HL-60 (cell line): ENCODE data around the gene WWP2.
A peak's percentile ranks its signal among the peaks of the same experiment; 100 is the strongest.

Source experiments
- DNase-seq, 2 experiments: peaks; one replicate each; pipeline ENCODE4 v3.0.0-alpha.2; 2010 to 2020; ENCODE audit warnings: low read depth in 1 of 2, low spot score in 1 of 2
- H3K27ac ChIP-seq: fragments of 250-450 bp; sonication (Bioruptor Pico); replicated peaks from 2 replicates; pipeline ENCODE4 v1.5.1; 2020; ENCODE audit warnings: mild to moderate bottlenecking, moderate library complexity
- H3K27me3 ChIP-seq: fragments of 250-450 bp; sonication (Bioruptor Pico); 2 replicates; pipeline ENCODE4 v1.5.1; 2021; ENCODE audit warnings: mild to moderate bottlenecking, moderate library complexity; ENCODE audit not compliant: insufficient read depth, poor library complexity, severe bottlenecking
- H3K4me3 ChIP-seq: replicated peaks from 2 replicates; pipeline ENCODE4 v1.5.1; 2011; ENCODE audit warnings: mild to moderate bottlenecking, control low read depth, low read length; ENCODE audit not compliant: insufficient read depth
- GABPA ChIP-seq: IDR thresholded peaks from 2 replicates; pipeline ENCODE4 v1.6.1; 2012; ENCODE audit warnings: low read depth
- POLR2AphosphoS5 ChIP-seq: IDR thresholded peaks from 2 replicates; pipeline ENCODE4 v1.6.1; 2012; ENCODE audit warnings: low read depth
- SPI1 ChIP-seq: IDR thresholded peaks from 2 replicates; pipeline ENCODE4 v1.6.1; 2012; ENCODE audit warnings: low read depth, mild to moderate bottlenecking, borderline replicate concordance
- TF ChIP-seq, protein P1 (sequence below): IDR thresholded peaks from one replicate; pipeline ENCODE4 v1.5.1; 2011; ENCODE audit warnings: low read length, control low read depth, inconsistent platforms; ENCODE audit not compliant: insufficient read depth
- TF ChIP-seq, protein P2 (sequence below): IDR thresholded peaks from 2 replicates; pipeline ENCODE4 v1.6.1; 2012; ENCODE audit warnings: low read depth; ENCODE audit not compliant: insufficient replicate concordance

The WWP2 gene

DNA sequence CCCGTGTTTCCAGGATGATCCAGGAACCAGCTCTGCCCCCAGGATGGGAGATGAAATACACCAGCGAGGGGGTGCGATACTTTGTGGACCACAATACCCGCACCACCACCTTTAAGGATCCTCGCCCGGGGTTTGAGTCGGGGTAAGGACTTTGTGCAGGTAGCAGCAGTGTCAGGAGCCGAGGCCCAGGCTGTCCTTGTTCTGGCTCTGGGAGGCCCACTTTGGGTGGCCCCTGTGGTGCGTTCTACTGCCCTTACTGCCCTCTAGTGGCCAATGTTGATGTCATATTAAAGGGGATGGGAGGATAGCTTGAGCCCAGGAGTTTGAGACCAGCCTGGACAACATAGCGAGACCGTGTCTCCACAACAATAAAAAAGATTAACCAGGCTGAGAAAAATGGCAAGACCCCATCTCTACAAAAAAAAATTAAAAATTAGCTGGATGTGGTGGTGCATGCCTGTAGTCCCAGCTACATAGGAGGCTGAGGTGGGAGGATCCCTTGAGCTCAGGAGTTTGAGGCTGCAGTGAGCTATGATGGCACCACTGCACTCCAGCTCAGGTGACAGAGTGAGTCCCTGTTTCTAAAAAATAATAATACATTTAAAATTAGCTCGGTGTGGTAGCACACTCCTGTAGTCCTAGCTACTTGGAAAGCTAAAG, 168.1 kb downstream of the WWP2 start:
- TF ChIP-seq GABPA: no peak
- no peak for TF ChIP-seq POLR2AphosphoS5
- TF ChIP-seq, protein P1, sequence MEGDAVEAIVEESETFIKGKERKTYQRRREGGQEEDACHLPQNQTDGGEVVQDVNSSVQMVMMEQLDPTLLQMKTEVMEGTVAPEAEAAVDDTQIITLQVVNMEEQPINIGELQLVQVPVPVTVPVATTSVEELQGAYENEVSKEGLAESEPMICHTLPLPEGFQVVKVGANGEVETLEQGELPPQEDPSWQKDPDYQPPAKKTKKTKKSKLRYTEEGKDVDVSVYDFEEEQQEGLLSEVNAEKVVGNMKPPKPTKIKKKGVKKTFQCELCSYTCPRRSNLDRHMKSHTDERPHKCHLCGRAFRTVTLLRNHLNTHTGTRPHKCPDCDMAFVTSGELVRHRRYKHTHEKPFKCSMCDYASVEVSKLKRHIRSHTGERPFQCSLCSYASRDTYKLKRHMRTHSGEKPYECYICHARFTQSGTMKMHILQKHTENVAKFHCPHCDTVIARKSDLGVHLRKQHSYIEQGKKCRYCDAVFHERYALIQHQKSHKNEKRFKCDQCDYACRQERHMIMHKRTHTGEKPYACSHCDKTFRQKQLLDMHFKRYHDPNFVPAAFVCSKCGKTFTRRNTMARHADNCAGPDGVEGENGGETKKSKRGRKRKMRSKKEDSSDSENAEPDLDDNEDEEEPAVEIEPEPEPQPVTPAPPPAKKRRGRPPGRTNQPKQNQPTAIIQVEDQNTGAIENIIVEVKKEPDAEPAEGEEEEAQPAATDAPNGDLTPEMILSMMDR: peak; percentile 52
- Histone ChIP-seq H3K4me3 (no peak overlapping the region), H3K27ac (no peak overlapping the region), H3K27me3 (no peaks in the 10 kb centered on the region)
- DNase-seq: peak; percentile 21 to 44

DNA sequence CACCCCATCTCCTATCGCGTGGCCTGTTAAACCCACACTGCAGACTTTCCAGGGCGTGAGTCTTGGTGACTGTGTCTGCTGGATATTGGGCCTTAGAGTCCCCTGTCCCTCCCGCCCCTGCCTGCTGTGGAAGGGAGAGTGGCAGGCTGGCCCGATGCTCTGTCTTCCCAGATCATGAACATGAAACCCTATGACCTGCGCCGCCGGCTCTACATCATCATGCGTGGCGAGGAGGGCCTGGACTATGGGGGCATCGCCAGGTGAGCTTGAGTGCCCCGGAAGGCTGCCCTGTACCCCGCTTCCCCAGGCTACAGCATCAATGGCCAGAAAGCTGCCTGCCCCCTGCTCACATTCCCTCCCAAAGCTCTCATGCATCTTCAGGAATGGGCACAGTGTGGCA, 169.5 kb downstream of the WWP2 start:
- no peak overlapping the region for H3K4me3 ChIP-seq
- no peak for TF ChIP-seq GABPA
- TF ChIP-seq, protein P1: no peak
- TF ChIP-seq, protein P2, sequence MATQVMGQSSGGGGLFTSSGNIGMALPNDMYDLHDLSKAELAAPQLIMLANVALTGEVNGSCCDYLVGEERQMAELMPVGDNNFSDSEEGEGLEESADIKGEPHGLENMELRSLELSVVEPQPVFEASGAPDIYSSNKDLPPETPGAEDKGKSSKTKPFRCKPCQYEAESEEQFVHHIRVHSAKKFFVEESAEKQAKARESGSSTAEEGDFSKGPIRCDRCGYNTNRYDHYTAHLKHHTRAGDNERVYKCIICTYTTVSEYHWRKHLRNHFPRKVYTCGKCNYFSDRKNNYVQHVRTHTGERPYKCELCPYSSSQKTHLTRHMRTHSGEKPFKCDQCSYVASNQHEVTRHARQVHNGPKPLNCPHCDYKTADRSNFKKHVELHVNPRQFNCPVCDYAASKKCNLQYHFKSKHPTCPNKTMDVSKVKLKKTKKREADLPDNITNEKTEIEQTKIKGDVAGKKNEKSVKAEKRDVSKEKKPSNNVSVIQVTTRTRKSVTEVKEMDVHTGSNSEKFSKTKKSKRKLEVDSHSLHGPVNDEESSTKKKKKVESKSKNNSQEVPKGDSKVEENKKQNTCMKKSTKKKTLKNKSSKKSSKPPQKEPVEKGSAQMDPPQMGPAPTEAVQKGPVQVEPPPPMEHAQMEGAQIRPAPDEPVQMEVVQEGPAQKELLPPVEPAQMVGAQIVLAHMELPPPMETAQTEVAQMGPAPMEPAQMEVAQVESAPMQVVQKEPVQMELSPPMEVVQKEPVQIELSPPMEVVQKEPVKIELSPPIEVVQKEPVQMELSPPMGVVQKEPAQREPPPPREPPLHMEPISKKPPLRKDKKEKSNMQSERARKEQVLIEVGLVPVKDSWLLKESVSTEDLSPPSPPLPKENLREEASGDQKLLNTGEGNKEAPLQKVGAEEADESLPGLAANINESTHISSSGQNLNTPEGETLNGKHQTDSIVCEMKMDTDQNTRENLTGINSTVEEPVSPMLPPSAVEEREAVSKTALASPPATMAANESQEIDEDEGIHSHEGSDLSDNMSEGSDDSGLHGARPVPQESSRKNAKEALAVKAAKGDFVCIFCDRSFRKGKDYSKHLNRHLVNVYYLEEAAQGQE: no peak
- TF ChIP-seq SPI1: no peak
- TF ChIP-seq POLR2AphosphoS5: no peak
- no peak overlapping the region for H3K27ac ChIP-seq
- H3K27me3 ChIP-seq: no peaks in the 10 kb centered on the region
- DNase-seq: no peak

DNA sequence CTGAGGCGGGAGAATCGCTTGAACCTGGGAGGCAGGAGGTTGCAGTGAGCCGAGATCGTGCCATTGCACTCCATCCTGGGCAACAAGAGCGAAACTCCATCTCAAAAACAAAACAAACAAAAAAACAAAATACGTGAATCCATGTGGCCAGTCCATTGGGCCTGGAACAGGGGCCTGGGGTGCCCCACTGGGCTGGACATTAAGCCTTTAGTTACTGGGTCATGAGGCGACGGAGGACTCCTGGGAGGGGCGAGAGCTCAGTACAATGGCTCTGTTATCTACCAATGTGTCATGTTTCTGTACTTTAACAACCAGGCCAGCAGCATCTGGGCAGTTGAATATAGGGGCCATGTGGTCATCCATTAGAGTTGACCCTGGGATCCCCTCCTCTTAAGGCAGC, 170.1 kb downstream of the WWP2 start:
- TF ChIP-seq GABPA: no peak
- no peak for TF ChIP-seq SPI1
- no peak for TF ChIP-seq POLR2AphosphoS5
- TF ChIP-seq, protein P2: no peak
- TF ChIP-seq, protein P1: no peak
- no peak overlapping the region for H3K27ac ChIP-seq
- no peak for DNase-seq
- H3K4me3 ChIP-seq: no peak overlapping the region
- no peaks in the 10 kb centered on the region for H3K27me3 ChIP-seq
